ENCODE data around the gene GOT1.

DNA sequence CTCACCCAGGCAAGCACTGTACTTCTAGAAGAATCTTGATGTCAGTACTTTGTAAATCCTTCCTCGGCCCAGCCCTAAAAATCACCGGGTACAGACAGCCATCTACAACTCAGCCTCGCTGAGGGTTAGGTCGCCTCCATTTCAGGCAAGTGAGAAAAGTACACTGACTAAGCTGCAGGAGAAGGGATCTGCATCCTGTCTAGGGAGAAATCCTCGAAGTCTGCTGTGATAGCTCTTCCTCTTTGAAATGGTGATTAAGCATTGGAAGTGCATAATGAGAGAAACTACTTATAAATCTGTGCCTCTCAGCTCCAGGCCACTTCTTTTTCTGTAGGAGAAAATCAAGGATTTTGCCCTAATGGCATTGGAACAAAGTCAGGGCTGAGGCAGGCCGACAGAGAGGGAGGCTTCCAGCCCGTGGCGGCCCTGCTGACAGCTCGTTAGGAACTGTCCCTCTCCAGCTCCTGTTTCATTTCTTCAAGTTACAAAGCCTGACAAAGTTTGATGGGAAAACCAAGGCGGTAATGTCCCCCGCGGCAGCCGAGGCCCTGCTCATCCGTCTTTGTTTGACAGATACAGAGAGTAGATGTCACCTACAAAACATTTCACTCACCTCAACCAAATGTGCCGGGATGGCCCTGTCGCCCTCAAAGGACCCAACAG, 14.1 kb upstream of the GOT1 start:
- TF ChIP-seq, protein P1, sequence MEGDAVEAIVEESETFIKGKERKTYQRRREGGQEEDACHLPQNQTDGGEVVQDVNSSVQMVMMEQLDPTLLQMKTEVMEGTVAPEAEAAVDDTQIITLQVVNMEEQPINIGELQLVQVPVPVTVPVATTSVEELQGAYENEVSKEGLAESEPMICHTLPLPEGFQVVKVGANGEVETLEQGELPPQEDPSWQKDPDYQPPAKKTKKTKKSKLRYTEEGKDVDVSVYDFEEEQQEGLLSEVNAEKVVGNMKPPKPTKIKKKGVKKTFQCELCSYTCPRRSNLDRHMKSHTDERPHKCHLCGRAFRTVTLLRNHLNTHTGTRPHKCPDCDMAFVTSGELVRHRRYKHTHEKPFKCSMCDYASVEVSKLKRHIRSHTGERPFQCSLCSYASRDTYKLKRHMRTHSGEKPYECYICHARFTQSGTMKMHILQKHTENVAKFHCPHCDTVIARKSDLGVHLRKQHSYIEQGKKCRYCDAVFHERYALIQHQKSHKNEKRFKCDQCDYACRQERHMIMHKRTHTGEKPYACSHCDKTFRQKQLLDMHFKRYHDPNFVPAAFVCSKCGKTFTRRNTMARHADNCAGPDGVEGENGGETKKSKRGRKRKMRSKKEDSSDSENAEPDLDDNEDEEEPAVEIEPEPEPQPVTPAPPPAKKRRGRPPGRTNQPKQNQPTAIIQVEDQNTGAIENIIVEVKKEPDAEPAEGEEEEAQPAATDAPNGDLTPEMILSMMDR (conservative IDR thresholded peaks at IDR 0.05; ENCODE audit: low read depth, low read length): no peak
- TF ChIP-seq EZH2phosphoT487 (IDR thresholded peaks at IDR 0.05; ENCODE audit: borderline replicate concordance, low read length): no peak
